ENCODE results near the gene PPARD.
A peak's percentile ranks its signal among the peaks of the same experiment; 100 is the strongest.

The PPARD gene

DNA sequence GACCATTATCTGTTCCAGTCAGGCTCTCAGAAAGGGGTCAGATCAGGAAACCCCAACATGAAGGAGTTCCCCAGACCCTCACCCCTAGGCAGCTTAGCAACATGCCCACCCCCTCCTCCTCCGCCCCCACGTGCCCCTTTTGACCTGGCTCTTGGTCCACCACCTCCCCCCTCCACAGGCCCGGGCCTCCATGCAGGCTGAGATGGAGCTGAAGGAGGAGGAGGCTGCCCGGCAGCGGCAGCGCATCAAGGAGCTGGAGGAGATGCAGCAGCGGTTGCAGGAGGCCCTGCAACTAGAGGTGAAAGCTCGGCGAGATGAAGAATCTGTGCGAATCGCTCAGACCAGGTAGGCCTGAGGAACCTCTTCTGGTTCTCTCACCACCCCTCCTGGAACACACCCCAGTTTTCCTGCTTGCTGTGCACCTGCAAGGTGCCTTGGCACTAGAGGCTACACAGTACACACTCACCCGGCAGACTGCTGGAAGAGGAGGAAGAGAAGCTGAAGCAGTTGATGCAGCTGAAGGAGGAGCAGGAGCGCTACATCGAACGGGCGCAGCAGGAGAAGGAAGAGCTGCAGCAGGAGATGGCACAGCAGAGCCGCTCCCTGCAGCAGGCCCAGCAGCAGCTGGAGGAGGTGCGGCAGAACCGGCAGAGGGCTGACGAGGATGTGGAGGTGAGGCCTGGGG, 22.9 kb upstream of the PPARD start:
- no peak for DNase-seq
- Histone ChIP-seq H3K4me1 (ENCODE audit: control insufficient read depth, insufficient read depth, low read depth, low read length) (peaks cover 13% of the 10 kb centered on the region), H3K79me1 (replicated peaks; ENCODE audit: low read length, poor library complexity, severe bottlenecking) (no peaks in the 10 kb centered on the region), H3K23ac (ENCODE audit: low read length in 2 of 2) (no peak overlapping the region), H2AFZ (ENCODE audit: low read depth, low read length) (no peak overlapping the region), H3K27me3 (ENCODE audit: control insufficient read depth in 1 of 2, insufficient read depth in 1 of 2, low read length in 2 of 2) (peaks cover 6 to 41% of the 10 kb centered on the region in 2 experiments), H3K36me3 (ENCODE audit: control insufficient read depth in 1 of 2, insufficient read depth in 2 of 2, low read depth in 1 of 2, low read length in 2 of 2) (peaks cover 0 to 7% of the 10 kb centered on the region in 2 experiments), H3K27ac (ENCODE audit: low read length, poor library complexity, severe bottlenecking) (no peak overlapping the region), H3K9me3 (ENCODE audit: control insufficient read depth, low read length) (peaks cover 6% of the 10 kb centered on the region), H2BK5ac (ENCODE audit: low read depth, low read length, poor library complexity, severe bottlenecking) (no peak overlapping the region), H4K91ac (ENCODE audit: low read length) (no peak overlapping the region), H2AK5ac (ENCODE audit: low read length, severe bottlenecking) (no peak overlapping the region), H3K4ac (ENCODE audit: low read depth in 1 of 2, low read length in 2 of 2) (no peak overlapping the region), H2BK12ac (ENCODE audit: low read length in 2 of 2) (no peak overlapping the region), H3K14ac (ENCODE audit: low read length in 2 of 2) (peak overlapping the region in 1 of 2 experiments; percentile 68), H2BK120ac (ENCODE audit: low read depth, low read length) (no peak overlapping the region), H3K18ac (ENCODE audit: low read depth in 1 of 2, low read length in 2 of 2) (no peak overlapping the region), H3K4me3 (ENCODE audit: insufficient read depth in 1 of 2, low read depth in 1 of 2, low read length in 2 of 2) (no peak overlapping the region), H3K9ac (ENCODE audit: low read length) (no peak overlapping the region), H4K8ac (ENCODE audit: low read length) (no peak overlapping the region), H2BK15ac (ENCODE audit: low read depth, poor library complexity, severe bottlenecking) (no peak overlapping the region), H3K4me2 (ENCODE audit: low read length, poor library complexity, severe bottlenecking) (no peak overlapping the region)
- 98% methylated on average over 18 of the region's 20 CpGs for WGBS

DNA sequence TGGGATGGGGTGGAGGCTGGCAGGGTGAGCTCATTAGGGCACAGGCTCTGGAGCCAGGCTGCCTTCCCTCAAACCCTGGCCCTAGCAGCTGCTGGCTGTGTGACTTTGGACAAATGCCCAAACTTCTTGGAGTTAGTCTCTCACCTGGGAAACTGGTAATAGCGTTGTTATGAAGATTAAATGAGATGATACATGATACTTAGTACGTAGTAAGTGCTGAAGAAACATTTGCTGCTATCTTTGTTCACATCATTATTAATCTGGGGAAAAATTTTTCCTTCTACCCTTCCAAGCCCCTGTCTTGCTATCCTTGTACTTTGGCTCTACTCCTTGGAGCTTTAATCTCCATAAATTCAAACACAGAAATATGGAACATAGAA, 22.3 kb upstream of the PPARD start:
- H3K4me3 ChIP-seq (ENCODE audit: insufficient read depth in 1 of 2, low read depth in 1 of 2, low read length in 2 of 2) = no peak overlapping the region
- peaks cover 6% of the 10 kb centered on the region for H3K9me3 ChIP-seq (ENCODE audit: control insufficient read depth, low read length)
- H3K23ac ChIP-seq (ENCODE audit: low read length in 2 of 2) = no peak overlapping the region
- no peak overlapping the region for H2BK5ac ChIP-seq (ENCODE audit: low read depth, low read length, poor library complexity, severe bottlenecking)
- no peak overlapping the region for H2BK120ac ChIP-seq (ENCODE audit: low read depth, low read length)
- DNase-seq = no peak
- no peak overlapping the region for H4K91ac ChIP-seq (ENCODE audit: low read length)
- no peak overlapping the region for H3K4me2 ChIP-seq (ENCODE audit: low read length, poor library complexity, severe bottlenecking)
- no peak overlapping the region for H2AK5ac ChIP-seq (ENCODE audit: low read length, severe bottlenecking)
- WGBS = 100% methylated on average over 2 of the region's 2 CpGs
- no peaks in the 10 kb centered on the region for H3K79me1 ChIP-seq (replicated peaks; ENCODE audit: low read length, poor library complexity, severe bottlenecking)
- H2BK12ac ChIP-seq (ENCODE audit: low read length in 2 of 2) = no peak overlapping the region
- H3K27ac ChIP-seq (ENCODE audit: low read length, poor library complexity, severe bottlenecking) = no peak overlapping the region
- H3K18ac ChIP-seq (ENCODE audit: low read depth in 1 of 2, low read length in 2 of 2) = no peak overlapping the region
- H3K4ac ChIP-seq (ENCODE audit: low read depth in 1 of 2, low read length in 2 of 2) = no peak overlapping the region
- no peak overlapping the region for H2BK15ac ChIP-seq (ENCODE audit: low read depth, poor library complexity, severe bottlenecking)
- H3K36me3 ChIP-seq (ENCODE audit: control insufficient read depth in 1 of 2, insufficient read depth in 2 of 2, low read depth in 1 of 2, low read length in 2 of 2) = peaks cover 0 to 7% of the 10 kb centered on the region in 2 experiments
- H2AFZ ChIP-seq (ENCODE audit: low read depth, low read length) = no peak overlapping the region
- no peak overlapping the region for H4K8ac ChIP-seq (ENCODE audit: low read length)
- peaks cover 6 to 39% of the 10 kb centered on the region in 2 experiments for H3K27me3 ChIP-seq (ENCODE audit: control insufficient read depth in 1 of 2, insufficient read depth in 1 of 2, low read length in 2 of 2)
- no peak overlapping the region for H3K14ac ChIP-seq (ENCODE audit: low read length in 2 of 2)
- H3K4me1 ChIP-seq (ENCODE audit: control insufficient read depth, insufficient read depth, low read depth, low read length) = peaks cover 13% of the 10 kb centered on the region
- no peak overlapping the region for H3K9ac ChIP-seq (ENCODE audit: low read length)

DNA sequence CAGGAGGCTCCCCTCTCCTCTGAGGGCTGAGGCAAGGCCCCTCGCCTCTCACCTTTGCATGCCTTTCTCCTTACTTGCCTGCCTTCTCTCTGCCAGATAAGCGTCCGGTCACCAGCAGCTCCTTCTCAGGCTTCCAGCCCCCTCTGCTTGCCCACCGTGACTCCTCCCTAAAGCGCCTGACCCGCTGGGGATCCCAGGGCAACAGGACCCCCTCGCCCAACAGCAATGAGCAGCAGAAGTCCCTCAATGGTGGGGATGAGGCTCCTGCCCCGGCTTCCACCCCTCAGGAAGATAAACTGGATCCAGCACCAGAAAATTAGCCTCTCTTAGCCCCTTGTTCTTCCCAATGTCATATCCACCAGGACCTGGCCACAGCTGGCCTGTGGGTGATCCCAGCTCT, 21.3 kb upstream of the PPARD start:
- H2AFZ ChIP-seq (ENCODE audit: low read depth, low read length) = no peak overlapping the region
- H3K79me1 ChIP-seq (replicated peaks; ENCODE audit: low read length, poor library complexity, severe bottlenecking) = no peaks in the 10 kb centered on the region
- WGBS = 89% methylated on average over 8 of the region's 8 CpGs
- no peak overlapping the region for H2BK5ac ChIP-seq (ENCODE audit: low read depth, low read length, poor library complexity, severe bottlenecking)
- H4K8ac ChIP-seq (ENCODE audit: low read length) = no peak overlapping the region
- H3K4ac ChIP-seq (ENCODE audit: low read depth in 1 of 2, low read length in 2 of 2) = no peak overlapping the region
- DNase-seq = no peak
- H2BK15ac ChIP-seq (ENCODE audit: low read depth, poor library complexity, severe bottlenecking) = no peak overlapping the region
- no peak overlapping the region for H3K4me2 ChIP-seq (ENCODE audit: low read length, poor library complexity, severe bottlenecking)
- no peak overlapping the region for H3K23ac ChIP-seq (ENCODE audit: low read length in 2 of 2)
- H3K27ac ChIP-seq (ENCODE audit: low read length, poor library complexity, severe bottlenecking) = no peak overlapping the region
- H3K9me3 ChIP-seq (ENCODE audit: control insufficient read depth, low read length) = peaks cover 6% of the 10 kb centered on the region
- no peak overlapping the region for H4K91ac ChIP-seq (ENCODE audit: low read length)
- peaks cover 6 to 34% of the 10 kb centered on the region in 2 experiments for H3K27me3 ChIP-seq (ENCODE audit: control insufficient read depth in 1 of 2, insufficient read depth in 1 of 2, low read length in 2 of 2)
- peaks cover 0 to 7% of the 10 kb centered on the region in 2 experiments for H3K36me3 ChIP-seq (ENCODE audit: control insufficient read depth in 1 of 2, insufficient read depth in 2 of 2, low read depth in 1 of 2, low read length in 2 of 2)
- H3K14ac ChIP-seq (ENCODE audit: low read length in 2 of 2) = no peak overlapping the region
- H2AK5ac ChIP-seq (ENCODE audit: low read length, severe bottlenecking) = no peak overlapping the region
- H3K9ac ChIP-seq (ENCODE audit: low read length) = no peak overlapping the region
- no peak overlapping the region for H3K18ac ChIP-seq (ENCODE audit: low read depth in 1 of 2, low read length in 2 of 2)
- H3K4me1 ChIP-seq (ENCODE audit: control insufficient read depth, insufficient read depth, low read depth, low read length) = peaks cover 13% of the 10 kb centered on the region
- no peak overlapping the region for H2BK12ac ChIP-seq (ENCODE audit: low read length in 2 of 2)
- no peak overlapping the region for H3K4me3 ChIP-seq (ENCODE audit: insufficient read depth in 1 of 2, low read depth in 1 of 2, low read length in 2 of 2)
- no peak overlapping the region for H2BK120ac ChIP-seq (ENCODE audit: low read depth, low read length)

DNA sequence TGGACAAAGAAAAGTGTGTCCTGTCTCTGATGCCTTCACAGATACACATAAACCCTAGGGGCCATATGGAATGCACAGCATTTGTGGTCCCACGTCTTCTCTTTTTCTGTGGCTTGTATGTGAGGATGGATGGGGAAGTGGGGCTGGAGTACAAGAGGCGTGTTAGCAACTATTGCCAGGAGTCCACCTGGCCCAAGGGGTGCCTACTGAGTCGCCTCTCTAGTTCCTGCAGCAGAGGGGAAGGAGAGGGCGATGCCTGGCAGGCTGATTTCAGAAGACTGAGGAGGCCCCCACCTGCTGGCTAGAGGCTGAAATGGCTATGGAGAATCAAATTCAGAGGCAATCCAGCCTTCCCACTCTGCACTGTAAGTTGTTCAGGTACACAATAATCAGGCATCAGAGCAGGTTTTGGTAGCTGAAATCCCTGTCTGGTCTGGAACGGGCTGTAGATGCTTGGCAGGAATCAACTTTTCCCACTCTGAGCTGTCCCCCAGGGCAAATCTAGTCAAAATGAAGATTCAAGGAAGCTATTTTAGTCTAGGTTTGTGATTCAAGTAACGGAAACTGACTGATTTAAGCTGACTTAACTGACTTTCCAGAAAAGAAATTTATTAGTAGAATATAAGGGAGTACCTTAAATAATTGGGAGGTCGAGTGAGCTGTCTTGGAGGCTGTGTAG, 14.9 kb upstream of the PPARD start:
- Histone ChIP-seq H3K4me2 (ENCODE audit: low read length, poor library complexity, severe bottlenecking) (no peak overlapping the region), H2AFZ (ENCODE audit: low read depth, low read length) (no peak overlapping the region), H2BK120ac (ENCODE audit: low read depth, low read length) (no peak overlapping the region)

More for the DNA sequence above, 14.9 kb upstream of the PPARD start:
- H3K9ac ChIP-seq (ENCODE audit: low read length) = no peak overlapping the region
- no peak overlapping the region for H3K18ac ChIP-seq (ENCODE audit: low read depth in 1 of 2, low read length in 2 of 2)
- no peak overlapping the region for H3K4ac ChIP-seq (ENCODE audit: low read depth in 1 of 2, low read length in 2 of 2)
- H3K79me1 ChIP-seq (replicated peaks; ENCODE audit: low read length, poor library complexity, severe bottlenecking) = no peaks in the 10 kb centered on the region
- no peak overlapping the region for H3K14ac ChIP-seq (ENCODE audit: low read length in 2 of 2)
- H3K4me3 ChIP-seq (ENCODE audit: insufficient read depth in 1 of 2, low read depth in 1 of 2, low read length in 2 of 2) = no peak overlapping the region
- H2BK15ac ChIP-seq (ENCODE audit: low read depth, poor library complexity, severe bottlenecking) = no peak overlapping the region
- H2AK5ac ChIP-seq (ENCODE audit: low read length, severe bottlenecking) = no peak overlapping the region
- peaks cover 0 to 12% of the 10 kb centered on the region in 2 experiments for H3K27me3 ChIP-seq (ENCODE audit: control insufficient read depth in 1 of 2, insufficient read depth in 1 of 2, low read length in 2 of 2)
- H3K27ac ChIP-seq (ENCODE audit: low read length, poor library complexity, severe bottlenecking) = no peak overlapping the region
- H3K9me3 ChIP-seq (ENCODE audit: control insufficient read depth, low read length) = no peaks in the 10 kb centered on the region
- WGBS = 9% methylated on average over 6 of the region's 7 CpGs
- peak overlapping the region; percentile 19 for H4K8ac ChIP-seq (ENCODE audit: low read length)
- peaks cover 2% of the 10 kb centered on the region for H3K4me1 ChIP-seq (ENCODE audit: control insufficient read depth, insufficient read depth, low read depth, low read length)
- no peak overlapping the region for H2BK5ac ChIP-seq (ENCODE audit: low read depth, low read length, poor library complexity, severe bottlenecking)
- H3K23ac ChIP-seq (ENCODE audit: low read length in 2 of 2) = no peak overlapping the region
- peak; percentile 62 for DNase-seq
- no peak overlapping the region for H4K91ac ChIP-seq (ENCODE audit: low read length)
- no peak overlapping the region for H2BK12ac ChIP-seq (ENCODE audit: low read length in 2 of 2)
- H3K36me3 ChIP-seq (ENCODE audit: control insufficient read depth in 1 of 2, insufficient read depth in 2 of 2, low read depth in 1 of 2, low read length in 2 of 2) = no peaks in the 10 kb centered on the region
